Activated CD4-positive, alpha-beta memory T cell treated with anti-CD3 and anti-CD28 coated beads for 36 hours (primary cell): ENCODE data around the gene SLK. TPM values are rescaled to one million over a fixed set of nuclear protein-coding genes. Genes with fewer than 3 reads are reported as not detected.

Experiments used
- CTCF ChIA-PET: fragments of 350-600 bp; sonication (Branson Sonifier 250); formaldehyde crosslinking; loops from one replicate; lab custom pipeline; 2021; ENCODE audit warnings: antibody characterized with exemption, inconsistent platforms; lab: Charles Lee
- POLR2A ChIA-PET: fragments of 350-600 bp; sonication (Branson Sonifier 250); formaldehyde crosslinking; loops from one replicate; lab custom pipeline; 2021; ENCODE audit warnings: antibody characterized with exemption; lab: Charles Lee
- DNase-seq: peaks from one replicate; pipeline ENCODE4 v3.0.0-alpha.2; 2020
- H3K27ac Mint-ChIP-seq: one replicate; pipeline ENCODE4 v1.8.0; 2021; ENCODE audit warnings: mixed read lengths
- H3K27me3 Mint-ChIP-seq: one replicate; pipeline ENCODE4 v1.8.0; 2021; ENCODE audit warnings: mixed read lengths
- H3K36me3 Mint-ChIP-seq: one replicate; pipeline ENCODE4 v1.8.0; 2021; ENCODE audit warnings: mixed read lengths
- H3K4me1 Mint-ChIP-seq: one replicate; pipeline ENCODE4 v1.8.0; 2021; ENCODE audit warnings: low read depth, mixed read lengths
- H3K4me3 Mint-ChIP-seq: one replicate; pipeline ENCODE4 v1.8.0; 2021; ENCODE audit warnings: mild to moderate bottlenecking, mixed read lengths
- H3K9me3 Mint-ChIP-seq: one replicate; pipeline ENCODE4 v1.8.0; 2021; ENCODE audit warnings: mixed read lengths
- intact Hi-C: fragments of 100-400 bp; cut with micrococcal nuclease; formaldehyde crosslinking; loops from one replicate; pipeline ENCODE4 v1.15.1; 2023
- total RNA-seq, 2 experiments: library from RNA; stranded (reverse); gene quantifications; one replicate each; pipeline ENCODE4 v1.2.3, GENCODE V29; 2021

Gene SLK
- total RNA-seq, 2 experiments from 2014 or later, result 26.1 to 27.7 TPM

DNA sequence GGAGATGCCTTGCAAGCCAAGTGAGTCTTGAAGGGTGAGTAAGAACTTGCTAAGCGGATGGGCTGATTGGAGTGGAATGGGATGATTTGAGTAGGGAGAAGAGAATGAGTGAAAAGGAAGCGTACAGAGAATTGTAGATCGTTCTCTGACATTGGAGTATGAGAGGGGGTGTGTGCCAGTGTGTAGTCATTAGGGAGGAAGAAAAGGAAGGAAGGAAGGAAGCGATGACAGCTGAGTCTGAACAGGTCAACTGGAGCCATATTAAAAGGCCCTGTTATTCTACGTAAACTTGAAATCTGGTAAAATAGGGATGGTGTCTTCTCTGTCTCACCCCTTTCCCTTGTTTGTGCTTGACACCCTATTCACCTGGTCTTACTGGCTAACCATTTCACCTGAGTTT, 55.1 kb downstream of the SLK start:
- DNase-seq, result no peak
- no peaks in the 10 kb centered on the region for H3K27me3 Mint-ChIP-seq
- no peak overlapping the region for H3K4me3 Mint-ChIP-seq
- intact Hi-C loops, result no loop called here
- H3K36me3 Mint-ChIP-seq, result peaks cover 51% of the 10 kb centered on the region
- ChIA-PET CTCF (interaction anchor here (2.3 kb wide), 1 partner anchor 253 kb away, joined by 5 read pairs; no protein-coding TSS in a partner anchor), POLR2A (no interaction called here)
- no peaks in the 10 kb centered on the region for H3K9me3 Mint-ChIP-seq
- no peak overlapping the region for H3K27ac Mint-ChIP-seq
- H3K4me1 Mint-ChIP-seq, result peaks cover 29% of the 10 kb centered on the region

DNA sequence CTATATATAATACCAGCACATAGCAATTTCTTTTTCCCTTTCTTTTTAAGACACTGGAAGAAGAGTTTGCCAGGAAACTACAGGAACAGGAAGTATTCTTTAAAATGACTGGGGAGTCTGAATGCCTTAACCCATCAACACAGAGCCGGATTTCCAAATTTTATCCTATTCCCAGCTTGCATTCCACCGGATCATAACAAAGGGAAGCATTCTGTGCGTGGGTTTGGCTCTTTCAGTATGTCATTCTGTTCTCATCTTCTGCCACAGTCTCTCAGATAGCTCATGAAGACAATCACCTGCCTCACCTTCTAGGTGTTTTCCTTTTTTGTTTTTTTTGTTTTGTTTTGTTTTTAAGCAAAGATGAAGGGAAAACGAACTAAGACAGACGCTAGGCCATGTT, 58.6 kb downstream of the SLK start:
- peaks cover 21% of the 10 kb centered on the region for H3K4me1 Mint-ChIP-seq
- DNase-seq, result no peak
- ChIA-PET CTCF (interaction anchor here (0.8 to 1.7 kb wide), 4 partner anchors 32 to 249 kb away, joined by 3 to 8 read pairs (median 4); no protein-coding TSS in a partner anchor), POLR2A (no interaction called here)
- intact Hi-C loops, result loop anchor here (5.0 kb wide), 1 partner anchor 138 kb away; no protein-coding TSS in a partner anchor
- H3K27ac Mint-ChIP-seq, result no peak overlapping the region
- no peaks in the 10 kb centered on the region for H3K27me3 Mint-ChIP-seq
- H3K9me3 Mint-ChIP-seq, result no peaks in the 10 kb centered on the region
- no peak overlapping the region for H3K4me3 Mint-ChIP-seq
- H3K36me3 Mint-ChIP-seq, result peaks cover 43% of the 10 kb centered on the region

DNA sequence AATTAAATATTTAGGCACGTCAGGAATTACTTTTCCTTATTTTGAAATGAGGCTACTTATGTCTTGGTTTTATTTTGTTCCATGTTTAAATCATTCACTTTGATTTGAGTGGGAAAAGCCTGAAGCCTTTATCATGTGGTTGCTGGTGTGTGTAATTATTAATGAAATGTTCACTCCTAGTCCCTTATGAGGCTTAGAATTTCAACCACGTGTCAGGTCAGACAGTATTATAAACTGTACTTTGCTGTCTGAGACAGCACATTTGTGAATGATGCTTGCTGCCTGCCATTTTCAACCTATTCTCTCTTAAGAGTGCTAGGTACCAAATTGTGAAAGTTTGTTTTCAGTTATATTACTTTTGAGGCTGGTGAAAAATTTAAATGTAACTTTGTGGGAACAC, 59.8 kb downstream of the SLK start:
- Mint-ChIP-seq H3K36me3 (peaks cover 37% of the 10 kb centered on the region), H3K9me3 (no peaks in the 10 kb centered on the region), H3K27ac (no peak overlapping the region), H3K4me3 (no peak overlapping the region), H3K4me1 (peaks cover 14% of the 10 kb centered on the region), H3K27me3 (no peaks in the 10 kb centered on the region)
- ChIA-PET CTCF (interaction anchor here (1.7 kb wide), 1 partner anchor 139 kb away, joined by 8 read pairs; no protein-coding TSS in a partner anchor), POLR2A (no interaction called here)
- intact Hi-C loops, result loop anchor here (5.0 kb wide), 1 partner anchor 139 kb away; no protein-coding TSS in a partner anchor
- DNase-seq, result no peak

DNA sequence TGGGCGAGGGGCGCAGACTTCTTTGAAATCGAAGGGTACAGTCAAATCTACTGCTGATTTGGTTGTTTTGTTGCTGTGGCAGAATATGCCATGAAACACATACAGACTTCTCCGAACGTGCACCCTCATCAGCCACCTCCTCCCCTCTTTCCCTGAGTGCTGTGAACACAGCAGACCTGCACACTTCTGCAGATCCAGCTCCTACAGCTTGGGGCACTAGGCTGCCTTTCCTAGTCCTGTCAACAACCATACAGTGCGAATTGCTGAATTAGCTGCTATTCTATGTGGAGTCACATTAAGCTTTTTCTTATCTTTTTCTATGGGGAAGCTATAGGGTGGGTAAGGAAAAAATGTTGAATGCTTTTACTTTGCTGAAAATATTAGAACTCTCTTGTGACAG, 61.2 kb downstream of the SLK start:
- peaks cover 14% of the 10 kb centered on the region for H3K4me1 Mint-ChIP-seq
- ChIA-PET CTCF (interaction anchor here (0.6 to 2.0 kb wide), 7 partner anchors 10 to 246 kb away, joined by 3 to 7 read pairs (median 4); partner anchors contain the start of gene SFR1), POLR2A (interaction anchor here (0.9 kb wide), 1 partner anchor 92 kb away, joined by 3 read pairs; no protein-coding TSS in a partner anchor)
- no peaks in the 10 kb centered on the region for H3K9me3 Mint-ChIP-seq
- H3K36me3 Mint-ChIP-seq, result peaks cover 29% of the 10 kb centered on the region
- intact Hi-C loops, result loop anchor here (2.0 to 5.0 kb wide), 2 partner anchors 93 to 141 kb away; no protein-coding TSS in a partner anchor
- no peak overlapping the region for H3K4me3 Mint-ChIP-seq
- peak; percentile 50 for DNase-seq
- H3K27ac Mint-ChIP-seq, result peak overlapping the region; percentile 5
- H3K27me3 Mint-ChIP-seq, result no peaks in the 10 kb centered on the region

DNA sequence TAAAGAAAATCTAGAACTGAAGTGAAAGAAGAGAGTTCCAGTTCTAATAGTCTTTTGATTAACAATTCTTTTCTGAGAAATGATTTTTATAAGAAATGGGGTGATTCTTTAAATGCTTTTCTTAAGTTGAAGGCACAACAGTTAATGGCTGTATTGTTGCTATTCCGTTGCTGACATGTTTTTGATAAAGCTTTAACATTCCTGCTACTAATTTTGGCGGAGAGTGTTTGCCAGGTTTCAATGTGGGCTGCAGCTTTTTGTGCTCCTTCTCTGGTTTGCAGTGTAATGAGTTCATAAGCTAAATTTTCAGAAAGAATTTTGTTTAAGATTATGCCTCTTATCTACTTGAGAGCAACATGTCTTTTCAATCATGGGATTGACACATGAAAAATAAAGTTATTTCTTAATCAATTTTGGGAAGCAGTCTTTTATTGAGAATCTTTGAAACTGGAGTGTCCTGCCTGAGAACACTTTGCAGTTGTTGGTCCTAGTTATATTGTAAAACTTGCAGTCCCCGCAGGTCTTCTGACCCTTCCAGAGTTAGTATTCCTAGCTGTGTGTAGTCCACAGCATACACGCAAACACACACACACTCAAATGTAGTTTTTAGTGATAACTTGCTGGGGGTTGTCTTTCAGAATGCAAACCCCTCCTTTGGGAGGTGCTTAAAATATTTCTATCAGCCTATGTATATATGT, 62.0 kb downstream of the SLK start:
- no peak overlapping the region for H3K4me3 Mint-ChIP-seq
- peaks cover 22% of the 10 kb centered on the region for H3K36me3 Mint-ChIP-seq
- no peaks in the 10 kb centered on the region for H3K27me3 Mint-ChIP-seq
- intact Hi-C loops, result loop anchor here (2.0 to 5.0 kb wide), 2 partner anchors 92 to 142 kb away; no protein-coding TSS in a partner anchor
- peaks cover 14% of the 10 kb centered on the region for H3K4me1 Mint-ChIP-seq
- POLR2A ChIA-PET, result interaction anchor here (0.9 kb wide), 1 partner anchor 92 kb away, joined by 3 read pairs; no protein-coding TSS in a partner anchor
- H3K9me3 Mint-ChIP-seq, result no peaks in the 10 kb centered on the region
- CTCF ChIA-PET, result interaction anchor here (0.6 to 2.0 kb wide), 9 partner anchors 11 to 246 kb away, joined by 3 to 7 read pairs (median 4); partner anchors contain the start of gene SFR1
- DNase-seq, result no peak
- no peak overlapping the region for H3K27ac Mint-ChIP-seq

DNA sequence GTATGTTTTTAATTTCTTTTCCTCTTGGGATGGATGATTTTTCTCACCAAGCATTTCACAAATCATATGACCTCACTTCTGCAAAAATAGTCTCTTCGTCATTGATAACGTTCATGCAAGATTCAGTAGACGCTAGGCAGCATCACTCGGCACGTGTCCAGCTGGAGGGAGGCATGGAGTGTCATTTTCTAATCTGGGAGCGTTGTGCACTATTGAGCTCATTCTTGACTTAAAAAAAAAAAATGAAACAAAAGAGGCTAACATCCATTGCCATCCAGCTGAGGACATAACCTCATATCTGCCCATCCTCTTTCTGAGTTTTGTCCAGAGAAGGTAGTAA, 62.6 kb downstream of the SLK start:
- peaks cover 14% of the 10 kb centered on the region for H3K4me1 Mint-ChIP-seq
- H3K9me3 Mint-ChIP-seq, result no peaks in the 10 kb centered on the region
- no peak overlapping the region for H3K27ac Mint-ChIP-seq
- CTCF ChIA-PET, result interaction anchor here (0.8 to 2.0 kb wide), 3 partner anchors 16 to 75 kb away, joined by 3 to 4 read pairs (median 3); no protein-coding TSS in a partner anchor
- POLR2A ChIA-PET, result no interaction called here
- intact Hi-C loops, result loop anchor here (2.0 to 5.0 kb wide), 2 partner anchors 91 to 142 kb away; no protein-coding TSS in a partner anchor
- no peaks in the 10 kb centered on the region for H3K27me3 Mint-ChIP-seq
- no peak overlapping the region for H3K4me3 Mint-ChIP-seq
- no peak for DNase-seq
- H3K36me3 Mint-ChIP-seq, result peaks cover 20% of the 10 kb centered on the region

DNA sequence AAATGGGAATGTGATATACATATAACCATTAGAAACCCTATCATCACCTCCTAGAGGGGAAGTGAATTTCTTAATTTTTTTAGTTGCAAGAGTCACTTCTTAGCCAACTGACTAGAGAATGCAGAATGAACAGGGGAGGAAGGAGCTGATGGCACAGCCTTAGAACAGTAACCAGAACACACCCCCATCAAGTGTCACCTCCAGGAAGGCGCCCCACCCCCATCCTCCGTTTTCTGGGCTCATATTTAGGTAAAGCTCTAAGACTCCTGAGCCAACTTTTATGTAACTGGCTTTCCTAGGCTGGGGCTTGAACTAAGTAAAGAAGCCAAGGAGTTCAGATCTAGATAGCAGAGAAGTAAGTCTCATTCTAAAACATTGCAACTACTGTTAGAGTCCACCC, 64.7 kb downstream of the SLK start:
- Mint-ChIP-seq H3K4me1 (peaks cover 14% of the 10 kb centered on the region), H3K27ac (no peak overlapping the region), H3K36me3 (peaks cover 12% of the 10 kb centered on the region), H3K4me3 (no peak overlapping the region), H3K9me3 (no peaks in the 10 kb centered on the region), H3K27me3 (no peaks in the 10 kb centered on the region)
- CTCF ChIA-PET, result interaction anchor here (0.6 to 1.5 kb wide), 2 partner anchors 93 to 144 kb away, joined by 3 to 5 read pairs; no protein-coding TSS in a partner anchor
- POLR2A ChIA-PET, result no interaction called here
- intact Hi-C loops, result no loop called here
- no peak for DNase-seq

DNA sequence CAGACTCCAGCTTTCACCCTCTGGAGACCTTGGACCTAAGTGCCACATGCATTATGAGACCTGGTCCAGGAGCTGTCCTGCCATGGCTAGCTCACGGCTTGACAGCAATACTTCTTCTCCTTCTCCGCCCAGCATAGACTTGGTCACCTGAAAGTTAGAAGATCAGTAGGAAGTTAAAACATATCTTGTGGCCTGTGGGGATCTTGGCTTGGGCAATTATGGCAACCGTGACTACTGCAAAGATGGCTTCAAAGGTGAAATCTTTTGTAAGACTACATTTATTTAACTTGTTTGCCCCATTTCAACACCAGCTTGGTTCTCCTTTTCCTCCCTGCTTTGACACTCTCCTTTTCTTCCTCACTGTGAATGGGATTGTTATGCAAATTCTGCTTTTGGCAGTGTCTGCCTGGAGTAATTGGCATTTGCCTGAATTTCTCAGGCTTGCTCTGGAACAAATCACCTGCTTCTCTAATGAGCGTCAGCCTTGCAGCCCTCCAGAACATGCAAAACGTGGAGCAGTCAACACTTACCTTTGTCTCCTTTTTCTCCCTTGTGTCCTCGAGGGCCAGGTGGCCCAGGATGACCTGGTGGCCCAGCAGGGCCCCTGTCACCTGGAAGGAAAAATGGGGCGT, 65.3 kb downstream of the SLK start:
- Mint-ChIP-seq H3K9me3 (no peaks in the 10 kb centered on the region), H3K36me3 (peaks cover 12% of the 10 kb centered on the region), H3K27ac (no peak overlapping the region), H3K4me3 (no peak overlapping the region), H3K27me3 (no peaks in the 10 kb centered on the region), H3K4me1 (peaks cover 9% of the 10 kb centered on the region)
- POLR2A ChIA-PET, result no interaction called here
- CTCF ChIA-PET, result interaction anchor here (0.6 to 1.5 kb wide), 2 partner anchors 92 to 144 kb away, joined by 3 to 5 read pairs; no protein-coding TSS in a partner anchor
- DNase-seq, result no peak
- intact Hi-C loops, result no loop called here

DNA sequence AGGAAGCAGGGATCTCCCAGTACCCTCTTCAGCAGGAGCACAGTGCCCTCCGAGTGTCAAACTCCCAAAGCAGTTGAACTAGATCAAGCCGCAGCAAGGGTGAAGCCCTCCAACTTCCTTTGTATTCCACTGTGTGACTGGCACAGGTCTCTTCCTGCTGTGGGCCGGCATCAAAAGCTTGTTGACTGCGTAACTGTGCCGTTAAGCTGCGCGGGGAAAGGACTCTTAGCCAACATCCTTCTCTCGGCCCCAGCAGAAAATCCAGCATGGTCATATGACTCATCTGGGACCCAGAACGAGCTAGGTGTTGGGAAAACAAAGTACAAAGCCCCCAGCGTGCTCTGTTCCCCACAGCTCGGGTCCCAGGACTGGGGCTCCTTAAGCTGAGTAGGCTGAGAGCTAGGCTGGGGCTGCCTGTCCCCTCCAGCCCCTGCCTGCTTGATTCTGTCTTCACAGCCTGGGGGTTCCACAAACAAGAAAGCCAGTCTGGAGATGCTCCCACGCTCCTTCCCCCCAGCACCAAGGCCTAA, 66.5 kb downstream of the SLK start:
- H3K27ac Mint-ChIP-seq, result no peak overlapping the region
- no peaks in the 10 kb centered on the region for H3K27me3 Mint-ChIP-seq

DNA sequence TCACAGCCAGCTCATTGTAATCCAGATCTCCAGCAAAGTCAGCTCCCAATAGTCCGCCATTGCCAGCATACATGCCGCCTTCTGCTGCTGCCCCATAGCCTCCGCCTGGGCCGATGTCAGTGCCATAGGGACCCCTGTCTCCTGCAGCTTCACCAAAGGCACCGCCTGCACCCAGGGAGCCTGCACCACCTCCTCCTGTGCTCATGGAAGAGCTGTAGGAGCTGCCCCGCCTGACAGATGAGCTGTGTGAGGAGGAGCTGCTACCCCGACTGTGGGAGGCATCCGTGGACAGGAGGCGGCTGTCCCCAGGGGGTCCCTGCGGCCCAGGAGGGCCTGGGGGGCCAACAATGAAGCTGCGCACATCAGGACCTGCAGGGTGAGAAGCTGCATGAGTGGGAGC, 67.0 kb downstream of the SLK start:
- H3K27me3 Mint-ChIP-seq, result no peaks in the 10 kb centered on the region
- ChIA-PET POLR2A (no interaction called here), CTCF (interaction anchor here (1.3 kb wide), 1 partner anchor 240 kb away, joined by 4 read pairs; no protein-coding TSS in a partner anchor)
- H3K4me1 Mint-ChIP-seq, result no peaks in the 10 kb centered on the region
- intact Hi-C loops, result no loop called here
- DNase-seq, result no peak
- H3K9me3 Mint-ChIP-seq, result no peaks in the 10 kb centered on the region
- H3K27ac Mint-ChIP-seq, result no peak overlapping the region
- H3K36me3 Mint-ChIP-seq, result peaks cover 4% of the 10 kb centered on the region
- H3K4me3 Mint-ChIP-seq, result no peak overlapping the region

More for the DNA sequence above, 66.5 kb downstream of the SLK start:
- H3K4me1 Mint-ChIP-seq, result no peaks in the 10 kb centered on the region
- ChIA-PET CTCF (interaction anchor here (1.3 kb wide), 1 partner anchor 241 kb away, joined by 4 read pairs; no protein-coding TSS in a partner anchor), POLR2A (no interaction called here)
- intact Hi-C loops, result no loop called here
- no peaks in the 10 kb centered on the region for H3K9me3 Mint-ChIP-seq
- no peak overlapping the region for H3K4me3 Mint-ChIP-seq
- DNase-seq, result no peak
- H3K36me3 Mint-ChIP-seq, result peaks cover 7% of the 10 kb centered on the region

DNA sequence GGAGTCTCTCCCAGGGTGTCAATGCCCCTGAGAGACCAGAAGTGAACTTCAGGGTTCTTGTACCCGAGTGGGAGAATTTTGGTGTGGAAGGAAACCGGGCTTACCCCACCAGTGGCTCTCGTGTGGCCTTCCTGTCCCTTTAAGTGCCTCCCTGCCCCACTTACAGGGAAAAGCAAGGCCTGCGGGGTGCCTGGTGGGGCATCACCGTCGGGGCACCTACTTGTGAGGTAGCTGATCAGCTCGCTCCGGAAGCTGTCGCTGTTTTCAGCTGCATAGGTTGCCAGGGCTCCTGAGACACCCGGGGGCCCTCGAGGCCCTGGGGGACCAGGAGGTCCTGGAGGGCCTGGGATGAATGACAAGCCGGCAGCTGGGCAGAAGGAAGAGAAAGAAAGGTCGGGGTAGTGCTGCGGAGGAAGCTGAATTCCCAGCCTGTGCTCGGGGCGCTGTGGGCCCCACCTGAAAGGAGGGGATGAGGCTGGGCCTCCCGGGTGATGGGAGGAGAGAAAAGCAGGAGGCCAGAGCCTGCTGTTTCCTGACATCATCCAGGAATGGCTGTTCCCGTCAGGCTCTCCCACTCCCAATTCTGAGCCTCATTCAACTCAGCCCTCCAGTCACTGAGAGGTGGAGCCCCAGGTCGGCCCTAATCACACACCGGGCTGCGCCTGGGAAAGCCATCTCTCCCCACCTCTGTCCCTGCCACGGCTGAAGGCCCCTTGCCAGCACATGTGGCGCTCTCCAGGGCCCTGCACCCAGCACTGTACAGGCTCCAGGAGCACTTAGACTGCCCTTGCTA, 67.7 kb downstream of the SLK start:
- ChIA-PET CTCF (interaction anchor here (1.3 kb wide), 1 partner anchor 239 kb away, joined by 4 read pairs; no protein-coding TSS in a partner anchor), POLR2A (no interaction called here)
- intact Hi-C loops, result no loop called here
- H3K27me3 Mint-ChIP-seq, result no peaks in the 10 kb centered on the region
- no peak for DNase-seq
- no peaks in the 10 kb centered on the region for H3K9me3 Mint-ChIP-seq
- no peaks in the 10 kb centered on the region for H3K4me1 Mint-ChIP-seq
- peaks cover 1% of the 10 kb centered on the region for H3K36me3 Mint-ChIP-seq
- no peak overlapping the region for H3K27ac Mint-ChIP-seq
- H3K4me3 Mint-ChIP-seq, result no peak overlapping the region
